Measurements from ENCODE around the gene CFAP99.
A peak's percentile ranks its signal among the peaks of the same experiment; 100 is the strongest.
"Not testable (repeated sequence)": the region's sequence is repeated elsewhere in the genome, so short reads cannot be mapped to it uniquely, and the experiment has no call there.

CFAP99 gene

DNA sequence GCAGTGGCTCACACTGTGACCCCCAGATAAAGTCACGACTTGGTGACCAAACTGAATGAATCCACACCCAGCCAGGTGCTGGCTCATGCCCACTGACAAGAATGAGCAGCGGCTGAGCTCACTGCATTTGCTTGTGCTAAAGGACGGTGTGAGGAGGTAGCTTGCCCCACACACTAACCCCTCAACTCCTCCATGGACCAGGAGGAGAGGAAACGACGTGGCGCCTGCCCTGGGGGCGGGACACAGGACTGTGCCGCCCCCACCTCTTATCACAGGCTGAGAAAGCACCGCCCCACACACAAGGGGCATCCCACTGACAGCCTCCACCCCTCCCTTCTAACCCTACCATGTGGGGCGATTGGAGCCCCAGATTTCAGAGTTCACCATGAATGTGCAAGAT lies 43.3 kb upstream of the CFAP99 start:
- H3K27me3 Mint-ChIP-seq (ENCODE audit: low read depth, poor library complexity): peaks cover 23% of the 10 kb centered on the region
- H3K4me3 Mint-ChIP-seq: no peak overlapping the region
- peaks cover 20% of the 10 kb centered on the region for H3K9me3 Mint-ChIP-seq
- DNase-seq: no peak
- no peaks in the 10 kb centered on the region for H3K4me1 Mint-ChIP-seq
- no peaks in the 10 kb centered on the region for H3K36me3 Mint-ChIP-seq (ENCODE audit: low read depth)
- no peak overlapping the region for H3K27ac Mint-ChIP-seq
- TF ChIP-seq, protein P1, sequence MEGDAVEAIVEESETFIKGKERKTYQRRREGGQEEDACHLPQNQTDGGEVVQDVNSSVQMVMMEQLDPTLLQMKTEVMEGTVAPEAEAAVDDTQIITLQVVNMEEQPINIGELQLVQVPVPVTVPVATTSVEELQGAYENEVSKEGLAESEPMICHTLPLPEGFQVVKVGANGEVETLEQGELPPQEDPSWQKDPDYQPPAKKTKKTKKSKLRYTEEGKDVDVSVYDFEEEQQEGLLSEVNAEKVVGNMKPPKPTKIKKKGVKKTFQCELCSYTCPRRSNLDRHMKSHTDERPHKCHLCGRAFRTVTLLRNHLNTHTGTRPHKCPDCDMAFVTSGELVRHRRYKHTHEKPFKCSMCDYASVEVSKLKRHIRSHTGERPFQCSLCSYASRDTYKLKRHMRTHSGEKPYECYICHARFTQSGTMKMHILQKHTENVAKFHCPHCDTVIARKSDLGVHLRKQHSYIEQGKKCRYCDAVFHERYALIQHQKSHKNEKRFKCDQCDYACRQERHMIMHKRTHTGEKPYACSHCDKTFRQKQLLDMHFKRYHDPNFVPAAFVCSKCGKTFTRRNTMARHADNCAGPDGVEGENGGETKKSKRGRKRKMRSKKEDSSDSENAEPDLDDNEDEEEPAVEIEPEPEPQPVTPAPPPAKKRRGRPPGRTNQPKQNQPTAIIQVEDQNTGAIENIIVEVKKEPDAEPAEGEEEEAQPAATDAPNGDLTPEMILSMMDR (IDR thresholded peaks at IDR 0.05): no peak

DNA sequence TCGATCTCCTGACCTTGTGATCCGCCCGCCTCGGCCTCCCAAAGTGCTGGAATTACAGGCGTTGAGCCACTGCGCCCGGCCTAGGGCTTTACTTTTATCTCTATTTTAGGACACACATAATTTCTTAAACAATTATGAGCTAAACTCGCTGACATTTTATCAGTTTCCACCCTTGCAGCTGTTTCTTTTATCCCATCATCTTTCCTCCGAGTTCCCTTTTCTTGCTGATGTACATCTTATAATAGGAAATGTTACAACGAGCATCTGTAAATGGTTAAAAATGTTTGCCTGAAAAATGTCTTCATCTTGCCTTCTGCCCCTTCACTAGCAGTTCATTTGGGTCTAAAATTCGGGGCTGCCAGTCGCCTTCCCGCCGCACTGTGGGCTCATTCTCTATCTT lies 41.5 kb upstream of the CFAP99 start:
- TF ChIP-seq, protein P1 (IDR thresholded peaks at IDR 0.05): no peak
- peaks cover 23% of the 10 kb centered on the region for H3K27me3 Mint-ChIP-seq (ENCODE audit: low read depth, poor library complexity)
- no peak for DNase-seq
- no peak overlapping the region for H3K4me3 Mint-ChIP-seq
- H3K27ac Mint-ChIP-seq: no peak overlapping the region
- H3K9me3 Mint-ChIP-seq: peaks cover 28% of the 10 kb centered on the region
- no peaks in the 10 kb centered on the region for H3K4me1 Mint-ChIP-seq
- peaks cover 6% of the 10 kb centered on the region for H3K36me3 Mint-ChIP-seq (ENCODE audit: low read depth)

DNA sequence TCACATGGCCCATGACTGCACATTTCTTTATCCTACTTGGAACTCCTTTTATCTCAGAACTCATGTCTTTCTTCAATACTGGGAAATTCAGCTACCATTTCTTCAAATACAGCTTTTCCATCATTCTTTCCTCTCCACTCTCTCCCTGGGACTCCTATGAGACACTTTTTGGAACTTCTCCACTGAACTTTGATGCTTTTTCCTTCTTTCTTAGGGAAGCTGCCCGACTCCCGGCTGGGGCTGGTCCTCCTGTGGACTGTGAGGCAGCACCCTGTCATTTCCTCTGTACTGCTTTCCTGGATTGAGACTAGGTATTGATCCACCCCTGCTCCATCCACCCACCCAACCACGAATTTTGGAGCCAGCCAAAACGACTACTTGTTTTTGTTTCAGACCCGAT lies 40.4 kb upstream of the CFAP99 start:
- peaks cover 23% of the 10 kb centered on the region for H3K27me3 Mint-ChIP-seq (ENCODE audit: low read depth, poor library complexity)
- TF ChIP-seq, protein P1 (IDR thresholded peaks at IDR 0.05): no peak

DNA sequence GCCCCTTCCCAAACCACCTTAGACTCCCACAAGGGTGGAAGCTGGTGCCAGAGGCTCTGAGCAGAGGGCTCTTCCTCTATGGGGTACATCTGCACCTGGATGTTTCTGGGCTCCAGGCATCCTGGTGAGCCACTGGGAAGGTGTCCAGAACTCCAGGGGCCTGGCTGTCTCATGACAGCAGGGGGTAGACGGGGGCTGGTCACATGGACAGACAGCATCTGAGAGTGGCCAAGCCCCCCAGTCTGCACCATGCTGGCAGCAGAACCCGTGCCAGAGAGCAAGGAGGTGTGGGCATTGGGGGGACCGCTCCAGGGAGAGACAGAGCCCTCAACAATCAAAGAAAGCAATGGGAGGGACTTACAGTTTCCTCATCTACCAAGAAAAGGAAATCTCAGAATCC lies 39.9 kb upstream of the CFAP99 start:
- H3K4me1 Mint-ChIP-seq: peaks cover 14% of the 10 kb centered on the region
- H3K27ac Mint-ChIP-seq: no peak overlapping the region
- DNase-seq: no peak
- peaks cover 19% of the 10 kb centered on the region for H3K27me3 Mint-ChIP-seq (ENCODE audit: low read depth, poor library complexity)
- peaks cover 6% of the 10 kb centered on the region for H3K36me3 Mint-ChIP-seq (ENCODE audit: low read depth)
- no peak overlapping the region for H3K4me3 Mint-ChIP-seq
- H3K9me3 Mint-ChIP-seq: peaks cover 21% of the 10 kb centered on the region
- TF ChIP-seq, protein P1 (IDR thresholded peaks at IDR 0.05): no peak

More for the DNA sequence above, 40.4 kb upstream of the CFAP99 start:
- no peak for DNase-seq
- H3K4me3 Mint-ChIP-seq: no peak overlapping the region
- H3K4me1 Mint-ChIP-seq: peaks cover 9% of the 10 kb centered on the region
- no peak overlapping the region for H3K27ac Mint-ChIP-seq
- H3K9me3 Mint-ChIP-seq: peaks cover 26% of the 10 kb centered on the region
- H3K36me3 Mint-ChIP-seq (ENCODE audit: low read depth): peaks cover 6% of the 10 kb centered on the region

DNA sequence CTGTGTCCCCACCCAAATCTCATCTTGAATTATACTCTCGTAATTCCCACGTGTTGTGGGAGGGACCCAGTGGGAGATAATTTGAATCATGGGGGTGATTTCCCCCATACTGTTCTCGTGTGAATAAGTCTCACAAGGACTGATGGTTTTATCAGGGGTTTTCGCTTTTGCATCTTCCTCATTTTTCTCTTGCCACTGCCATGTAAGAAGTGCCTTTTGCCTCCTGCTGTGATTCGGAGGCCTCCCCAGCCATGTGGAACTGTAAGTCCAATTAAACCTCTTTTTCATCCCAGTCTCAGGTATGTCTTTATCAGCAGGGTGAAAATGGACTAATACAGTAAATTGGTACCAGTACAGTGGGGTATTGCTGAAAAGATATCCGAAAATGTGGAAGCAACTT lies 38.2 kb upstream of the CFAP99 start:
- H3K36me3 Mint-ChIP-seq (ENCODE audit: low read depth); DNase-seq; H3K4me3 Mint-ChIP-seq: not testable (repeated sequence)
- Mint-ChIP-seq H3K4me1 (peaks cover 29% of the 10 kb centered on the region), H3K9me3 (peaks cover 12% of the 10 kb centered on the region), H3K27me3 (ENCODE audit: low read depth, poor library complexity) (peaks cover 23% of the 10 kb centered on the region), H3K27ac (peak overlapping the region; percentile 52)

DNA sequence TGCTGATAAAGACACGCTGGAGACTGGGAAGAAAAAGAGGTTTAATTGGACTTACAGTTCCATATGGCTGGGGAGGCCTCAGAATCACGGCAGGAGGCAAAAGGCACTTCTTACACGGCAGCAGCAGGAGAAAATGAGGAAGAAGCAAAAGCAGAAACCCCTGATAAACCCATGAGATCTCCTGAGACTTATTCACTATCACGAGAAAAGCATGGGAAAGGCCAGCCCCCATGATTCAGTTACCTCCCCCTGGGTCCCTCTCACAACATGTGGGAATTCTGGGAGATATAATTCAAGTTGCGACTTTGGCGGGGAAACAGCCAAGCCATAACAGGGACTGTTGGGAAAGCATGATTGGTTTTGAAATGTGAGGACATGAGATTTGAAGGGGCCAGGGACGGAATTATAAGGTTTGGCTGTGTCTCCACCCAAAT lies 36.0 kb upstream of the CFAP99 start:
- H3K4me3 Mint-ChIP-seq; H3K36me3 Mint-ChIP-seq (ENCODE audit: low read depth); DNase-seq; H3K27ac Mint-ChIP-seq: not testable (repeated sequence)
- H3K9me3 Mint-ChIP-seq: peaks cover 12% of the 10 kb centered on the region
- H3K4me1 Mint-ChIP-seq: peaks cover 36% of the 10 kb centered on the region
- peaks cover 27% of the 10 kb centered on the region for H3K27me3 Mint-ChIP-seq (ENCODE audit: low read depth, poor library complexity)

DNA sequence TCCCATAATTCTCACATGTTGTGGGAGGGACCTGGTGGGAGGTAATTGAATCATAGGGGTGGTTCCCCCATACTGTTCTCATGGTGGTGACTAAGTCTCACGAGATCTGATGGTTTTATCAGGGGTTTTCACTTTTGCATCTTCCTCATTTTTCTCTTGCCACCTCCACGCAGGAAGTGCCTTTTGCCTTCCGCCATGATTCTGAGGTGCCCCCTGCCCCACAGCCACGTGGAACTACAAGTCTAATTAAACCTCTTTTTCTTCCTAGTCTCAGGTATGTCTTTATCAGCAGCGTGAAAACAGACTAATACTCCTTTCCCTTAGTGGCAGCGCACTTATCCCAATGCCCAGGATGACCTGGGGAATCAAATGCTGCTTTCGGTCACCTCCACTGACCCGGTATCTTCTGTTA lies 35.5 kb upstream of the CFAP99 start:
- not testable (repeated sequence) for DNase-seq; H3K36me3 Mint-ChIP-seq (ENCODE audit: low read depth); H3K27ac Mint-ChIP-seq; H3K4me3 Mint-ChIP-seq
- peaks cover 26% of the 10 kb centered on the region for H3K27me3 Mint-ChIP-seq (ENCODE audit: low read depth, poor library complexity)
- peaks cover 12% of the 10 kb centered on the region for H3K9me3 Mint-ChIP-seq
- H3K4me1 Mint-ChIP-seq: peaks cover 39% of the 10 kb centered on the region
